Right cardiac atrium (tissue), 5 donors: ENCODE data around the gene COX4I2. TPM values are rescaled to one million over a fixed set of nuclear protein-coding genes. Genes with fewer than 3 reads are reported as not detected.

Source experiments
- ATAC-seq, 2 donors: fragments of 200-7000 bp; cut with Tn5 transposase; one replicate each; pipeline versions ENCODE4 v1.8.0 to v1.9.1; 2020; ENCODE audit warnings: moderate library complexity in 2 of 2, mild to moderate bottlenecking in 1 of 2
- DNase-seq, 3 donors: peaks; one replicate each; pipeline ENCODE4 v3.0.0-alpha.2; 2020
- H3K27ac ChIP-seq: one replicate; pipeline ENCODE4 v1.5.1; 2013; ENCODE audit warnings: mild to moderate bottlenecking, low read length, control low read depth, moderate library complexity
- H3K27me3 ChIP-seq: one replicate; pipeline ENCODE4 v1.6.1; 2013; ENCODE audit not compliant: control insufficient read depth, insufficient read depth
- H3K4me1 ChIP-seq: one replicate; pipeline ENCODE4 v1.6.1; 2013; ENCODE audit warnings: low read length; ENCODE audit not compliant: control insufficient read depth, insufficient read depth
- H3K4me3 ChIP-seq: one replicate; pipeline ENCODE4 v1.5.1; 2013; ENCODE audit warnings: low read length, control low read depth
- H3K9me3 ChIP-seq: one replicate; pipeline ENCODE4 v1.6.1; 2013; ENCODE audit warnings: low read length; ENCODE audit not compliant: control insufficient read depth
- WGBS: extraction: QIAGEN DNeasy Blood & Tissue Kit; methylation state at CpG from one replicate; pipeline ENCODE4 v1.1.7; 2013; 5-methylcytosine and 5-hydroxymethylcytosine counted together
- intact Hi-C, 4 donors: fragments of 100-400 bp; cut with DNase I; formaldehyde crosslinking; loops; one replicate each; pipeline versions ENCODE4 v1.11.0 to v1.14.0; 2022 to 2023
- polyA plus RNA-seq: library from polyadenylated mRNA; stranded (reverse); fragments of 200-250 nt; gene quantifications from one replicate; pipeline ENCODE4 v1.2.3, GENCODE V29; 2013
- total RNA-seq, 4 donors: library from RNA; stranded (reverse); fragmentation: NEBNext Ultra II Directional; extraction: Animal tissue kit (Norgen Biotek cat#: 25700); gene quantifications; one replicate each; pipeline ENCODE4 v1.2.1, GENCODE V29; 2021
- donor health status: healthy with polysubstance abuse.
- donor health status: DM: no; HTN: yes; CAD: no.
- donor health status: DM: no; HTN: no; CAD: no.
- donor health status: DM: no; HTN: yes; CAD: no; lungs with severe emphysema.
- donor health status: DM: yes; HTN: yes; CAD: no.

COX4I2 gene
- total and polyA plus RNA-seq, 5 donors: 3.1 to 29.5 (median 9.4) TPM

- 92% methylated on average over 2 of the region's 2 CpGs for WGBS
- intact Hi-C loops: loop anchor here in 1 of 4 donors (5.0 kb wide), 1 partner anchor 35 kb away; no protein-coding TSS in a partner anchor
Observed at GRCh38 chr20:31677553-31678260, 40.0 kb downstream of the COX4I2 start.

GRCh38 chr20:31678389-31679356 is 41.0 kb downstream of the COX4I2 start:
- intact Hi-C loops: loop anchor here in 1 of 4 donors (5.0 kb wide), 1 partner anchor 34 kb away; no protein-coding TSS in a partner anchor
- Histone ChIP-seq H3K9me3 (no peaks in the 10 kb centered on the region), H3K4me1 (peaks cover 57% of the 10 kb centered on the region), H3K27me3 (no peaks in the 10 kb centered on the region), H3K4me3 (no peak overlapping the region), H3K27ac (peak overlapping the region; percentile 25)
- 61% methylated on average over 9 of the region's 9 CpGs for WGBS
- ATAC-seq (peak in 1 of 2 donors; percentile 32), DNase-seq (no peak)

More at GRCh38 chr20:31677553-31678260, 40.0 kb downstream of the COX4I2 start:
- Histone ChIP-seq H3K9me3 (no peaks in the 10 kb centered on the region), H3K27me3 (no peaks in the 10 kb centered on the region), H3K27ac (peak overlapping the region; percentile 25), H3K4me1 (peaks cover 54% of the 10 kb centered on the region), H3K4me3 (no peak overlapping the region)
- no peak for DNase-seq
- ATAC-seq: no peak

- WGBS: 87% methylated on average over 9 of the region's 9 CpGs
- DNase-seq (no peak), ATAC-seq (no peak)
- Histone ChIP-seq H3K4me1 (peaks cover 52% of the 10 kb centered on the region), H3K9me3 (no peaks in the 10 kb centered on the region), H3K27ac (no peak overlapping the region), H3K27me3 (no peaks in the 10 kb centered on the region), H3K4me3 (no peak overlapping the region)
- intact Hi-C loops: loop anchor here in 1 of 4 donors (5.0 kb wide), 1 partner anchor 33 kb away; no protein-coding TSS in a partner anchor
Observed at GRCh38 chr20:31679357-31680285, 41.9 kb downstream of the COX4I2 start.

GRCh38 chr20:31680286-31681127 is 42.8 kb downstream of the COX4I2 start:
- no peaks in the 10 kb centered on the region for H3K9me3 ChIP-seq
- no peak overlapping the region for H3K4me3 ChIP-seq
- intact Hi-C loops: no loop called here
- peak overlapping the region; percentile 54 for H3K27ac ChIP-seq
- DNase-seq (no peak), ATAC-seq (no peak)
- H3K27me3 ChIP-seq: no peaks in the 10 kb centered on the region
- peaks cover 45% of the 10 kb centered on the region for H3K4me1 ChIP-seq
- 78% methylated on average over 7 of the region's 7 CpGs for WGBS

- ATAC-seq (peak in 1 of 2 donors; percentile 9), DNase-seq (no peak)
- H3K27me3 ChIP-seq: no peaks in the 10 kb centered on the region
- intact Hi-C loops: no loop called here
- H3K4me3 ChIP-seq: no peak overlapping the region
- H3K27ac ChIP-seq: peak overlapping the region; percentile 54
- no peaks in the 10 kb centered on the region for H3K9me3 ChIP-seq
- WGBS: 79% methylated on average over 7 of the region's 7 CpGs
- peaks cover 39% of the 10 kb centered on the region for H3K4me1 ChIP-seq
Observed at GRCh38 chr20:31681128-31681727, 43.5 kb downstream of the COX4I2 start.

- no peaks in the 10 kb centered on the region for H3K27me3 ChIP-seq
- ATAC-seq: no peak
- WGBS: 83% methylated on average over 3 of the region's 3 CpGs
- intact Hi-C loops: no loop called here
- H3K9me3 ChIP-seq: no peaks in the 10 kb centered on the region
- no peak overlapping the region for H3K27ac ChIP-seq
- peaks cover 33% of the 10 kb centered on the region for H3K4me1 ChIP-seq
- no peak for DNase-seq
- H3K4me3 ChIP-seq: no peak overlapping the region
Observed at GRCh38 chr20:31681769-31682168, 44.1 kb downstream of the COX4I2 start.

- ATAC-seq: no peak
- no peak overlapping the region for H3K4me3 ChIP-seq
- intact Hi-C loops: no loop called here
- no peaks in the 10 kb centered on the region for H3K27me3 ChIP-seq
- H3K4me1 ChIP-seq: peaks cover 32% of the 10 kb centered on the region
- DNase-seq: no peak
- 99% methylated on average over 3 of the region's 3 CpGs for WGBS
- no peak overlapping the region for H3K27ac ChIP-seq
- no peaks in the 10 kb centered on the region for H3K9me3 ChIP-seq
Observed at GRCh38 chr20:31682352-31682751, 44.6 kb downstream of the COX4I2 start.

- peak overlapping the region; percentile 17 for H3K27ac ChIP-seq
- peaks cover 29% of the 10 kb centered on the region for H3K4me1 ChIP-seq
- no peaks in the 10 kb centered on the region for H3K27me3 ChIP-seq
- no peaks in the 10 kb centered on the region for H3K9me3 ChIP-seq
- intact Hi-C loops: no loop called here
- no peak for ATAC-seq
- no peak overlapping the region for H3K4me3 ChIP-seq
- WGBS: 69% methylated on average over 2 of the region's 2 CpGs
- DNase-seq: no peak
Observed at GRCh38 chr20:31682927-31683326, 45.2 kb downstream of the COX4I2 start.

GRCh38 chr20:31684153-31685015 is 46.7 kb downstream of the COX4I2 start:
- Histone ChIP-seq H3K4me3 (no peak overlapping the region), H3K9me3 (no peaks in the 10 kb centered on the region), H3K4me1 (peaks cover 17% of the 10 kb centered on the region), H3K27me3 (no peaks in the 10 kb centered on the region), H3K27ac (no peak overlapping the region)
- ATAC-seq (no peak), DNase-seq (no peak)
- WGBS: 79% methylated on average over 11 of the region's 11 CpGs
- intact Hi-C loops: no loop called here
